Stimulated activated CD8-positive, alpha-beta memory T cell treated with anti-CD3 and anti-CD28 coated beads, Interleukin-4, amount 100 ng/mL, for 48 hours (primary cell): ENCODE results near the gene MARVELD1.

Source experiments
- DNase-seq: peaks from one replicate; pipeline ENCODE4 v3.0.0-alpha.2; 2020

MARVELD1 gene

GRCh38 chr10:97724341-97724941, 10.9 kb downstream of the MARVELD1 start:
- DNase-seq = no peak

GRCh38 chr10:97726636-97727178, 13.2 kb downstream of the MARVELD1 start:
- no peak for DNase-seq

- DNase-seq = no peak
These were observed 15.5 kb downstream of the MARVELD1 start for GRCh38 chr10:97729014-97729413.

- peak; percentile 67 for DNase-seq
These were observed 18.0 kb downstream of the MARVELD1 start for GRCh38 chr10:97731346-97732051.

DNA sequence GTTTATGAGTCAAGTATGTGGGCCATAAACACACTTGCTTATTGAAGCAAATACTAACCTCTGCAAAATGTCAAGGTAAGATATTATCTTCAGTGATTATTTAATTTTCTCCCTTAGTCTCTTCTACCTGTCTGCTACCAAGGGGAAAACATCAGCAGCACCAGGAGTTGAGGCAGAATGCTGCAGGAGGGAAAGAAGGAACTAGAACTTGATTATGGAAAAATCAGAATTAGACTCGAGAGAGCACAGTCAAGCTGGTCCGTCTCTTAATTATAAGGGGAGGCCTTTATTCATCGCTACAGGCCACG, 18.5 kb downstream of the MARVELD1 start:
- DNase-seq = no peak

DNA sequence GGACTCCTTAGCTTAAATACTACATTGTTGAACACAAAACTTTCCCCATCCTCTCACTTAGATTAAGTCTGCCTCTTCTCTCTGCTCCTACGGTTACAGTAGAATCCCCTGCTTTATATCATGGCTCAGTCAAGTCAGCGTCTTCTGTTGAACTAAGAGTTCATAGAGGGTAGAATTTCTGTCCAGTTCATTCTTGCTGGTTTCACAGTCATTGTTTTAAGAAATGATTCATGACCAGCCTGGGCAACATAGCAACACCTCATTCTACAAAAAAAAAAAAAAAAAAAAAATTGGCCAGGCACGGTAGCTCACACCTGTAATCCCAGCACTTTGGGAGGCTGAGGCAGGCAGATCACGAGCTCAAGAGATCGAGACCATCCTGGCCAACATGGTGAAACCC, 19.7 kb downstream of the MARVELD1 start:
- DNase-seq = no peak

DNA sequence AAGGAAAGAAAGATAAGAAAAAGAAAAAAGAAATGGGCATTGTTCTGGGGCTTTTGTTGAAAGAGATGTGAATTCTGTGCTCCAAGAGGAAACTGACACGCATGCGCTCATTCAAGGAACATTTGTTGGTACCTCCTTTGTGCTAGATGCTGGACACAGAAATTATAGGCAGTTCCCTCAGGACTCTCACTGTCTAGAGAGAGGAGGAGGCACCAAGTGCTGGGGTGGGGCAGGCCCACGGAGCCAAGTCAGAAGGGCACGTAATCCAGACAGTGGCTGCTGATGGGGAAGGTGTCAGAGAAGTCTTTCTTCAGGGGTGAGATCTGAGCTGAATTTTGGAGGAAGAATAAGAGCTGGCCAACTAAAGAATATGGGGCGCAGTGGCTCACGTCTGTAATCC, 20.5 kb downstream of the MARVELD1 start:
- no peak for DNase-seq

- no peak for DNase-seq
These were observed 22.9 kb downstream of the MARVELD1 start for GRCh38 chr10:97736403-97736901.

GRCh38 chr10:97736902-97737769, 23.6 kb downstream of the MARVELD1 start, which contains the start of gene ZFYVE27:
Gene ZFYVE27 (plus strand): TSS chr10:97737128. CDS start chr10:97738478, 1,350 bp downstream.
- peak; percentile 99 for DNase-seq

DNA sequence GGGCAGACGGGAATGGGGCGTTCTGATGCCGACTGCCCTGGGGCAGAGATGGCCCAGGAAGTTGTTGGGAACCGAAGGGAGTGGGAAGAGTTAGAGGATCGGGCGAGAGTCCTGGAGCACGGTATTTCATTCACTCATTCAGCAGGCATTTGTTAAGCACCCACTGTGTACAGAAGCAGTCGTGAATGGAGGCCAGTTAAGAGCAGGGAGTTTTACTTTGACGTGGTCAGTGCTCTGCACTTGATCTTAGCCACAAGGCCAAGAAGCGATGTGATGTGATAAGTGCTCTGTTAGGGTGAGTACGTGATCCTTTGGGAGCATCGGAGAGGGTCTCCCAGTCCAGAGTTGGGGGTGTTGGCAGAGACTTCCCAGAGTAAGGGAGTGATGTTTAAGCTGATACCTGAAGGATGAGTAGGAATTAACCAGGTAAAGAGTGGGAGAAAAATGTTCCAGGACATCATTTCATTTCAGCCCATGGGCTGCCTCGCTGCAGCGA, 24.3 kb downstream of the MARVELD1 start:
- no peak for DNase-seq

DNA sequence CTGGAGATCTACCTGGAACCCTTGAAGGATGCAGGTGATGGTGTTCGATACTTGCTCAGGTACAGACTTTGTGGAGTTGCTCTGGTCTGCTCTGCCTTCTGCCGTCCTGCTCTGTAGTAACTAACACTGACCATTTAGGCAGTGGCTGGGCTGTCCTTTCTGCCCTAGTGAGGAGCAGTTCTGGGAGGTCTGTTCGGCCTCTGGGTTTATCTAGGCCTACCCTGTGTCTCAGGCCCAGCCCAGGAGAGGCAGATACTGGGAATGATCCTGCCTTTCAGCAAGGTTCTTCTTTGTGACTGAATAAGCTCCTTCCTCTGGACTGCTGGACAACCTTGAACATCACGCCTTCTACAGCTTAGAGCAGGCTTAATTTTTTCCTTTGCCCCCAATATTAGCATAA, 25.1 kb downstream of the MARVELD1 start:
- no peak for DNase-seq

DNA sequence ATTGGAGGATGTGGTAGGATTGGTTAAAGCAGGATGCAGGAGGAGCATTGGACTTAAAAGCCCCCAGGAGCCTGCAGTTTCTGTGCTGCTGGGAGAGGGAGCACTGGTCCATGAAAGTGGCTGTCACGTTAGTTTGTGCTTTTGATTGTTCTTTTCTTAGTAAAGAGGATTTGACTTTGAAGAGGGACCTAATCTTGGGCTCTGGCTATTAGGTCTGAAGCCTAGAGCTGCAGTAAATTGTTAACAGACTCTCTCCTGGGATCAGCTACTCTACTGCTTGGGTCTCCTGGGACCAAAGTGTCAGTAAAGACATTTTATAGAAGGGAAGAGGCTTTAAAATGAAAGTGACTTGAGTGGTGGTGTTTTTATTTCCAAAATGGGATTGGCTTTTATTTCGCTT, 27.1 kb downstream of the MARVELD1 start:
- DNase-seq = no peak

DNA sequence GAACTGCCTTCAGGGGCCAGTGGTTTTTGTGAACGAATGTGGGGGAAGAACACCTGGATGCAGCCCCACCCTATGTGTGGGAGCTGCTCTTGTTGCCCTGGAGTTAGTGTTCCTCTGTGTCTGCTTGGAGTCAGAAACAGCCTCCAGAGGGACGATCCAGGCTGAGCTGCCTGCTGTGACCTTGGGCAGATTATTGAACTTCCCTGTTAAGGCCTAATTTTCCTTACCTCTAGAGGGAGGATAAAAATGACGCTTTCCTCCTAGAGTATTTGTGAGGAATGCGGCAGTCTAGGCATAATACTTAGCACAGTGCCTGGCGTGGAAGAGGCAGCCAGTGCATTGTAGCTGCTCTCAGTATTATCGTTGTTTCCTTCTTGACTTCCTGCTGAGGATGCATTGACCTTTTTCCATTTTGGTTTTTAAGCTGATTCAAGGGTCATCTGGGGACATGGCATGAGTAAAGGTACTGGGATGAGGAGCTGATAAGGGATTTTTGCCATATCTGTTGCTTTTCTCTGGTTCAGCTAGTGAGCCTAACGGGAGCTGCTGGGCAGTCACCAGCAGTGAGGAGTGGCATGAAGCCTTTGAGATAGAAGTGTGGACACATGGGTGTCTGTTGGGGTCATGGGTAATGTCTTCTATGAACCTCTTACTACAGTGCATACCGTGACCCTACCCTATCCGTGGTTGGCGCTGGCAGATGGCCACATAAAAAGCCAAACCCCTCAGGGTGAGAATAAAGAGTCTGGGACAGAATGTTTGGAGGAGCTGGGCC, 29.8 kb downstream of the MARVELD1 start:
- no peak for DNase-seq

GRCh38 chr10:97744405-97745035, 31.0 kb downstream of the MARVELD1 start:
- DNase-seq = no peak

DNA sequence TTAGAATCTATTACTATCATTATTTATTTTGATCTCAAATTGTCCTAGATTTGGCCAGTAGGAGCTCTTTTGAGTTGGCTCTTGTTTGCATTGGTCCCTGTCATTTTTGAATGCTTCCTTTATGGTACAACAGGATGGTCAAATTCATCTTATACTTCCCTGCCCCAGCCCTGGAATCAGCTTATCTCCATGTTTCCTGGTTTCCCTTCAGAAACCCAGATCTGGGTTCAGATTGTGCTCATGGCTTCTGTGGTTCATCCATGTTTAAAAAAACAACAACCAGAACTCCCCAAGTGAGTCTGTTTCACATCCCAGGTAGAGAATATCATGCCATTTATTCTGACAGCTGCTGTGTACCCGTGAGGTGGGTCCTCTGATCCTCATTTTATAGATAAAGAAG, 34.0 kb downstream of the MARVELD1 start:
- no peak for DNase-seq

GRCh38 chr10:97748116-97748515, 34.6 kb downstream of the MARVELD1 start:
- DNase-seq = no peak

GRCh38 chr10:97752956-97753355, 39.4 kb downstream of the MARVELD1 start:
- no peak for DNase-seq

DNA sequence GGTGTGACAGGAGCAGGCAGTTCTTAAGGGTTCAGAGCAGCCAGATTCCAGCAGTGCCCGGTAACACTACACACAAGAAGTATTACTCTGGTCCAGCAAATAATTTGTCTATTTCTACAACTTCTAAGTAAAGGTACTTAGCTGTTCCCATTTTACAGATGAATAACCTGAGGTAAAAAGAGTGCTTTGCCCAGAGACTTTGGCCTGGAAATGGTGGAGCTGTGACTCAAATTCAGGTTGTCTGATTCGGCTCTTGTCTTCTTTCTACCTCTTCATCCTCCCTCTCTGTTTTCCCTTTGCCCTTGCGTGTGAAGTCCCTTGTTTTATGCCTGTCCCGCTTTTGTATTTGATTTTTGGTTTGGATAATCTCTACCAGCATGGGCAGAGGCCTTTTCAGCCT, 41.2 kb downstream of the MARVELD1 start:
- no peak for DNase-seq

DNA sequence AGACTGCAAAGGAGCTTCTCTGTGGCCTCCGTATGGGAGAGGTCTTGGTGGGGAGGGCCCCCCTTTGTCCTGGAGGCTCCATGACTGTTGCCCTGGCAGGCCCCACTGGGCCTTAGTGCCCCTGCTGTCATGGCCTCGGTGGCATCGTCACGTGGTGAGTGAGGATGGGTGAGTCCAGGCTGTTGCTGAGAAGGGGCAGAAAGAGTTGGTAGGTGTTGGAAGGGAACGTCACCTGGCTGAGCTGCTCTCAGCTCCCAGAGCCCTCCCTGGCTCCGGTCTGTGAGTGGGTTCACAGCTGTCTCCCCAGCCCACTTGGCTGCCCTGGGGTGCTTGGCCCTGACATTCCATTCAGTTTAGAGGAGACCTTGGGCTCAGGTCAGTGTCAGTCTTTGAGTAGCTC, 42.2 kb downstream of the MARVELD1 start:
- DNase-seq = no peak

DNA sequence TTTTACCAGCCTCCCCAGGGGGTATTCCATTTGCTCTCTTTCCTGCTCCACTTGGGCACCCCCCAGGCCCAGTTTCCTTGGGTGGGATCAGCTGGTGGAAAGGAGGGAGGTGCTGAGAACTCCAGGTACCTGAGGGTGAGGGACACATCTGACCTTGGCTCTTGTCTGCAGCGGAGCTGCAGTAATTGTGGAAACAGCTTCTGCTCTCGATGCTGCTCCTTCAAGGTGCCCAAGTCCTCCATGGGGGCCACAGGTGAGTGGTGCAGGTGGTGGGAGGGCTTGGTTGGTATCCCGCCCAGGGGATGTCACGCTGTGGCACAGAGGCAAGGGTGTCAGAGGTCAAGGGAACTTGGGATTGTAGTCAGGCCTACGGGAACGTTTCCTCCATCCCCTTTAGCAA, 43.9 kb downstream of the MARVELD1 start:
- DNase-seq = no peak

GRCh38 chr10:97759158-97759887, 45.8 kb downstream of the MARVELD1 start:
- peak; percentile 72 for DNase-seq
